Lower leg skin (tissue), 4 donors: Measurements from ENCODE around the gene PTPRN2. TPM values are rescaled to one million over a fixed set of nuclear protein-coding genes. Genes with fewer than 3 reads are reported as not detected.

Experiments used
- DNase-seq, 2 donors: peaks; one replicate each; pipeline ENCODE4 v3.0.0-alpha.2; 2019; ENCODE audit warnings: low spot score in 2 of 2
- H3K4me3 ChIP-seq: fragments of 200-600 bp; sonication (generic); 2 replicates; pipeline ENCODE4 v1.5.1; 2017; ENCODE audit warnings: mild to moderate bottlenecking, low read depth; ENCODE audit not compliant: poor library complexity, severe bottlenecking
- CTCF ChIP-seq, 3 donors: fragments of 450-650 bp; IDR thresholded peaks; one replicate each; pipeline ENCODE4 v1.5.1; 2016; ENCODE audit warnings: antibody characterized with exemption in 3 of 3, mild to moderate bottlenecking in 3 of 3, moderate library complexity in 2 of 3
- POLR2A ChIP-seq, 2 donors: fragments of 450-650 bp; IDR thresholded peaks; one replicate each; pipeline ENCODE4 v1.6.1; 2016 to 2017; ENCODE audit warnings: antibody characterized with exemption in 2 of 2, mild to moderate bottlenecking in 1 of 2, moderate library complexity in 1 of 2
- WGBS, 2 donors: methylation state at CpG; one replicate each; pipeline ENCODE4 v1.1.5; 2018; 5-methylcytosine and 5-hydroxymethylcytosine counted together
- intact Hi-C: fragments of 100-400 bp; cut with DNase I; formaldehyde crosslinking; loops from one replicate; pipeline ENCODE4 v1.15.0; 2023; ENCODE audit warnings: low total_unique reads
- total RNA-seq, 4 donors: library from RNA; depleted of rRNA; stranded (reverse); fragments of >200 nt; gene quantifications; one replicate each; pipeline ENCODE4 v1.1.0, GENCODE V29; 2016

Gene PTPRN2
- total RNA-seq, 4 donors from 2014 or later = 0.11 to 1.6 (median 0.92) TPM

GRCh38 chr7:157690833-157691585, 896.6 kb downstream of the PTPRN2 start:
- H3K4me3 ChIP-seq = no peak overlapping the region
- intact Hi-C loops = no loop called here
- peak in 1 of 2 donors; percentile 59 for DNase-seq
- 4 to 6% methylated on average over 24 to 39 of the region's 72 CpGs for WGBS, 2 donors
- no peak for TF ChIP-seq CTCF (IDR thresholded peaks at IDR 0.05)
- TF ChIP-seq POLR2A (IDR thresholded peaks at IDR 0.05) = no peak

- DNase-seq = peak in 1 of 2 donors; percentile 74
- no peak overlapping the region for H3K4me3 ChIP-seq
- TF ChIP-seq POLR2A (IDR thresholded peaks at IDR 0.05) (no peak), CTCF (IDR thresholded peaks at IDR 0.05) (no peak)
- 1 to 3% methylated on average over 29 to 61 of the region's 70 CpGs for whole genome bisulfite sequencing, 2 donors
- intact Hi-C loops = no loop called here
Measured at GRCh38 chr7:157690058-157690832, 897.4 kb downstream of the PTPRN2 start.

- intact Hi-C loops = no loop called here
- H3K4me3 ChIP-seq = no peak overlapping the region
- TF ChIP-seq CTCF (IDR thresholded peaks at IDR 0.05) (no peak), POLR2A (IDR thresholded peaks at IDR 0.05) (no peak)
- DNase-seq = peak in 1 of 2 donors; percentile 76
- 2 to 3% methylated on average over 31 to 36 of the region's 59 CpGs for WGBS, 2 donors
Measured at GRCh38 chr7:157689269-157690057, 898.2 kb downstream of the PTPRN2 start.

GRCh38 chr7:157688533-157689268, 898.9 kb downstream of the PTPRN2 start:
- no peak overlapping the region for H3K4me3 ChIP-seq
- TF ChIP-seq CTCF (IDR thresholded peaks at IDR 0.05) (no peak), POLR2A (IDR thresholded peaks at IDR 0.05) (no peak)
- peak in 1 of 2 donors; percentile 70 for DNase-seq

DNA sequence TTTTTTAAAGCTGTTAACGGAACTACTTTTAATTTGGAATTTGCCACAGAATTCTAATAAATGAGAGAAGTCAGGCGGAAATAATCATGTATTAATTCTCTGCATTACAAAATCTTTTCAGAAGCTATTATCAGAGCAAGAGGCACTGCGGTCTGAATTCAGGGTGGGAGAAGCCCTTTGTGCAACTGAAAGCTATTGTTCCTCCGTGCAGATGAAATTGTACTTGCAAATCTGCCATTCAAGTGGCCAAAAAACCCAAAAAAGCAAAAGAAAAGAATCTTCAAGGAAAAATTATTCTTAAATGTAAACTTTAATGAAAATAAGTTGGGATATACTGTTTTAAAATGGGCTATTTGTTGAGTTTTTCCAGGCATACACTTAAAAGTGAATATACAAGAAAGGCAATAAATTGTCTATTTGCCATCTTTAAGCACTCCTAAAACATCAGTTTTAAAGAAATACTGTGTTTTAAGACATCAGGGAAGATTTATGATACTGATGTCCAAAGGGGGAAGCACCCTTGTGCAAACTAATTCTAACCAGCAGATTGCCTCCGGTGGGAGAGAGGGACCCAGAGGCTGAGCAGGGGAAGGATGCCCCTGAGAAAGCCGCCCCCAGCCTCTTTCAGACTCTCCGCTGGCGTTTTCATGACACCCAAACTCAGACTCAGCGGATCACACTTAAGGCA, 899.6 kb downstream of the PTPRN2 start:
- H3K4me3 ChIP-seq = no peak overlapping the region
- no peak for TF ChIP-seq POLR2A (IDR thresholded peaks at IDR 0.05)
- TF ChIP-seq CTCF (IDR thresholded peaks at IDR 0.05) = no peak
- 24 to 32% methylated on average over 9 of the region's 9 CpGs for whole genome bisulfite sequencing, 2 donors
- DNase-seq = no peak
- intact Hi-C loops = no loop called here

More at GRCh38 chr7:157688533-157689268, 898.9 kb downstream of the PTPRN2 start:
- intact Hi-C loops = no loop called here
- WGBS, 2 donors = 7 to 9% methylated on average over 43 to 44 of the region's 64 CpGs
